GM18520 (cell line): ENCODE data around the gene HCN2.

Experiments used
- ATAC-seq: cut with Tn5 transposase; IDR thresholded peaks from one replicate; pipeline ENCODE4 v1.9.1; 2021; ENCODE audit not compliant: unreplicated experiment

Gene HCN2

DNA sequence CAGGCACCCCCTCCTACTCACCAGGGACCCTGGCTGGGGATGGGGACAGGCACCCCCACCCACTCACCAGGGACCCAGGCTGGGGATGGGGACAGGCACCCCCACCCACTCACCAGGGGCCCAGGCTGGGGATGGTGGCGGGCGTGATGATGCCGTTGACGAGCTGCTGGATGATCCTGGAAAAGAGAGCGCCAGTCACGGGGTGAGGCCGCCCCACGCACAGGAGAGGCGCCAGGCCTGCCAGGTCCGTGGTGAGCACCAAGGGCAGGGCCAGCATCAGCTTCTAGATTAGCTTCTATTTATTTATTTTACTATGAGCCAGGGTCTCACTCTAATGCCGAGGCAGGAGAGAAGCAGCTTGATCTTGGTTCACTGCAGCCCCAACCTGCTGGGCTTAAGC, 60.4 kb downstream of the HCN2 start:
- ATAC-seq = no peak

DNA sequence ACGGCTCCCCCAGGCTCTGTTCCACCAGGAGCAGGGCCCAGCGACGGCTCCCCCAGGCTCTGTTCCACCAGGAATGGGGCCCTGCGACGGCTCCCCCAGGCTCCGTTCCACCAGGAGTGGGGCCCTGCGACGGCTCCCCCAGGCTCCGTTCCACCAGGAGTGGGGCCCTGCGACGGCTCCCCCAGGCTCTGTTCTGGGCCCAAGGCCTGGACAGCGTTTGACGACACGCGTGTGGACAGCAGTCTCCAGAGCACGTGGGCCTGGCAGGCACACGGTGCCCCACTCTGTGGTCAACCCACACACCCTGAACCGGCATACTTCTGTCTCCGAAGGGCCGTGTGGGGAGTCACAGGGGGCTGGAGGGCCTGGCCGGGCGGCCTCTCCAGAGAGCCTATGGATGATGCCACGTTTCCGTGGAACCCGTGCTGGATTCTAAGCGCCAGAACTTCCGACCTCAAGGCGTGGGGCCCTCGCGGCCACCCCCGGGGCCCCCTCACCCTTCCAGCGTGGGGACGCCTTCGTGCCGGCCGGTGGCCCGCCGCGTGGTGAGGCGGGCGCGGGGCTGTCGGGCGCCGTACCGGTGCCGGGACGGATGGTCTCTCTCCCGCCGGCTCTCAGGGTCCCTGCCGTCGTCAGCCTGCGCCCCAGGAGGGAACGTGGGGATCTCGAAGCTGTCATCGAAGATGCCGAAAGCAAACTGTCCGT, 61.6 kb downstream of the HCN2 start:
- no peak for ATAC-seq

DNA sequence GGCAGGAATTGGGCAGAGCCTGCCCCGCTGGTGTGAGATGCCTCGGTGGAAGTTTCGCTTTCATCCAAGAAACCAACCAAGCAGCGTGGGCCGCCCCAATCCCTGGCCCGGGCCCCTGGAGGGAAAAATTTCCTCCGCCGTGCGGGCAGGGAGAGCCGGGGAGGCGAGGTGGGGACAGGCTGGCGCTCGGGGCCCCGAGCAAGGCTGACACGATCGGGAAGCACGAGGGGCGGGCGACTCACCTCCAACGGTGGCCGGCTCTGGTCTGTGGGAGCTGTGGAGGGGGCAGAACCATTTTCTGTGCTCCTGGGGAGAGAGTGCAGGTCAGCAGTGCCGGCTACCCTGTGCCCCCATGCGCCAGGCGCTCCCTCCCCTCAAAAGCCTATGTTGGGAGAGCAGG, 62.3 kb downstream of the HCN2 start:
- ATAC-seq = no peak

DNA sequence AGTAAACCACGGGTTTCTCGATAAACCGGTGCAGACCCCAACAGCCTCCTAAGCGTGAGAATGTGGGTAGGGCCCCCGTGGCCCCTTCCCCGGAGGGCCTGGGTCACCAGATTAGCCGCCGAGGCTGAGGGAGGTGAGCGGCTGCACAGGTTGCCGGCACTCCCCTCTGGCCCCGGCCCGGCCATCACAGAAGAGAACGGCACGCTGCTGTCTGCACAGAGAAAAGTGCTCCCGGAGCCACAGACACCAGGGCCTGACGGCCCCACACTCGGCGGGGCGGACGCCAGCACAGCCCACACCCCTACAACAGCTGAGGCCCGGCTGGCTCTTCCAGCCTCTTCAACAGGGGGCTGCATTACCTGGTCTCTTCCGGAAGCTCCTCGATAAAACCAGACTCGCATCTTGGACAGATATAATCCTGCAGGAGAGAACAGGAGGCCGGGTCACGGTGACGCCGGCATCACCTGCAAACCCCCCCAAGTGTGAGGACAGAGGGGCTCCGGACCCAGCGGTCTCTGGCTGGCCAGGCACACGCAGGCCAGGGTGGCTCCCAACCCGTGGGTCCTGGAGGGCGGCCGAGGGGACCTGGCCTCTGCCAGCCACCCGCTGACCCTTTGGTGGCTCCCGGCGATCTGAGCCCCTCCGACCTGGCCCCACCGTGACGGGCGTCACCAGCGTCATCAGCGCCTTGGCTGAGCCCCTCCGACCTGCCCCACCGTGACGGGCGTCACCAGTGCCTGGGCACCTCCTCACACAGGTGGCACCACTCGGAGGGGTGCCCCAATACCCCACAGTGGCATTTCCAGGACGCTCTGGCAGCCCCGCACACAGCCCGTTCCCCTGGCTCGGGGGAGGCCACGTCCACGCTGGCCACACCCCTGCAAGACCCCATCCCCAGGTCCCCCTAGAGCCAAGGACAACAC, 63.0 kb downstream of the HCN2 start:
- no peak for ATAC-seq

- no peak for ATAC-seq
Measured at GRCh38 chr19:653425-653824, 63.7 kb downstream of the HCN2 start.

GRCh38 chr19:655691-656090, 66.0 kb downstream of the HCN2 start:
- no peak for ATAC-seq

GRCh38 chr19:656751-657559, 67.3 kb downstream of the HCN2 start:
- ATAC-seq = no peak

GRCh38 chr19:657611-658010, 67.9 kb downstream of the HCN2 start:
- ATAC-seq = no peak

GRCh38 chr19:658059-658839, 68.6 kb downstream of the HCN2 start:
- ATAC-seq = no peak

- no peak for ATAC-seq
Measured at GRCh38 chr19:658916-659839, 69.5 kb downstream of the HCN2 start.

GRCh38 chr19:660793-661426, 71.2 kb downstream of the HCN2 start:
- ATAC-seq = no peak

GRCh38 chr19:661427-662196, 71.9 kb downstream of the HCN2 start:
- no peak for ATAC-seq

DNA sequence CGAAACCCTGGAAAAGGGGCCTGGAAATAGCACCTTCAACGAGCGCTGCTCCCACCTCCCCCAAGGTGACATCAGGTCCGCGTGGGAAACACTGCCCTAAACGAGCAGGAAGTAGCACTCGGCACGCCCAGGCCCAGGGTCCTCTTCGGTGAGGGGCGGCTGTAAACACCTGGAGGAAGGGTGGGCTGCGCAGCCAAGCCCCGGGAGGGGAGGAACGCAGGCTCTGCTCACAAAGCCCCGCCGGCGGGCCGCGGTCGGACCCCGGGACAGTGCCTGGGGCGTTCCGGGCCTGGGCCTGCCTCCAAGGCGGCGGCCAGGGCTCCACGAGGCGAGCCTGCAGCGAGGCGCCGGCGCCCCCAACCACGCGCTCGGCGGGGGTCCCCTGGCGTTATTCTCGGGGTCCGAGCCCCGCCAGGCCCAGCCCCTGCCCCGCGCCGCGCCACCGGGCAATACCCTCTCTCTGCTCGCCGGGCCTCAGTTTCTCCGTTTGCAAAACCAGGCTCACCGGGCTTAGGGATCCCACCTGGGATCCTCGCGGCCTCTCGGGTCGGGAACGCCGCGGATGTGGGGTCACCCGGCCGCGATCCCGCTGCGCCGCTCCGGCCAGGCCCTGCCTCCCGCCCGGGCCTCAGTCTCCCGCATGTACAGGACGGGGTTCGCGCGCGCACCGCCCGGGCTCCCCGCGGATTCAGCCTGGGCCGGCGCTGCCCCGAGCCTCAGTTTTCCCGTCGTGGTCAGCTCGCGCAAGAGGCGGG, 72.7 kb downstream of the HCN2 start:
- peak; percentile 8 for ATAC-seq

DNA sequence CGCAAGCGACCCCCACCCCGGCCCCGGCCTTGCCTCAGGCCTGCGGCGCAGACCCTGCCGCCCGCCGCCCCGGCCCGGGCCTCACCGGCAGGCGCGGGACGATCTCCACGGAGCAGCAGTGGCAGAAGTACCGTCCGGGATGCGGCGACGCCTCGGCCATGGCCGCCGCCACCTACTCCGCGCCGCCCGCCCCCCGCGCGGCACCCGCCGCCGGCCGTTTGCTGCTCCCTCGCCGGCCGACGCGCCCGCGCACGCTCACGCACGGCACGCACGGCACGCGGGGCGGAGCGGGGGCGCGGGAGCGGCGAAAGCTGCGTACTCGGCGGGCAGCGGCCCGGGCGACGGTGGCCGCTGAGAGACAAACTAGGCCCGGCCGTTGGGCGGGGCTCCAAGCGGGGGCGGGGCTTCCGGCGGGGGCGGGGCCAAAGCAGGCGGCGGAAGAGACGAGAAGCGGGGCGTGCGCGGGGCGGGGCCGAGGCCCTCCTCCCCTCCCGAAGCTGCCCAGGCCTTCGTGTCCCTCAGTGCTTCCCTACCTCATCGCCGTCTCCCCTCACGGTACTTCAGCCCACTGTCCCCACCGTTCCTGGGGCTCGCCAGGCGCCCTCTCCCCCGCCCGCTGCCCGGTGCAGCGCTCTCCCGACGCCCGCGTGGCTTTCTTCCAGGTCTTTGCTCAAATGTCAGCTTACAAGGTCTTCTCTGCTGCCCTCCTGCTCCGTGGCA, 73.4 kb downstream of the HCN2 start, which contains the start of gene RNF126:
TSS of gene RNF126 (minus strand) at position 253 of the 720 bp plus-strand sequence. CDS start at position 160, 93 bp downstream.
- ATAC-seq = peak; percentile 39

DNA sequence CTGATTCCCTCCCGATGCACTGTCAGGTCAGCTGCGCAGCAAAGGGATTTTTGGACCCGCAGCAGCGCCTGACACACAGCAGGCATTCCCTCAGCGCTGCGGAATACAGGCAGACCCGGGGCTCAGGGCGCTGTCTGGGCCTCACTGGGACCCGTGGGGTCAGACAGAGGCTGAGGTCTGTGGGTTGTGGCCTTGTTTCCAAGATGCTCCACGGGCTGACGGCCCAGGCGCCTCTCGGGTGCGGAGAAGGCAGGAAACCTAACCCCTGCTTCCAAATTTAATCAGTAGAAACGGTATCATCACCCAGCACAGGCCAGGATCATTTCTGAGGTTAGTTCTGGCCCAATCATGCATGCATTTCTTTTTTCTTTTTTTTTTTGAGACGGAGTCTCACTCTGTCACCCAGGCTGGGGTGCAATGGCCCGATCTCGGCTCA, 74.0 kb downstream of the HCN2 start:
- no peak for ATAC-seq

DNA sequence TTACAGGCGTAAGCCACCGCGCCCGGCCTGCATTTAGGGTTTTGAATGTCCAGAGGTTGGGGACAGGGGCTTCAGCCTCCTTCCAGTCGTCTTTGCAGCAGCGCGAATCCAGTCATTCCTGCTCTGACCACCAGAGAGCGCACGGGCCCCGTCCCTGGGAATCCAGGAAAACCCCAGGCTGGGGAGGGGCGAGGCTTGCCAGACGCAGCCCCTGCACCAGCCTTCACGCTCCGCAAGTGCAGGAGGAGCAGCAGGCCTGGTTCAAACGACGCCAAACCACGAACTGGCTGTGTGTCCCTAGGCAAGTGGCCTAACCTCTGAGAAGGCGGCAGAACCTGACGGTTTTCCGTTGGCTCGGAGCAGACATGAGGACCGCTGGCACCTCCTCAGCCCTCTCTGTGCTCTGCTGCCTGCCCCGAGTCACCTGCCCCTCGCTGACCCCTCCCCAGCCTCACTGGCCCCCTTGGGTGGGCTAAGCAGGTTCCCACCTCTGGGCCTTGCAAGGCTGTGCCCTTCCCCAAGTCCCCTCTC, 75.3 kb downstream of the HCN2 start:
- ATAC-seq = no peak
